GM21576 (cell line): ENCODE measurements around the gene SEPHS1.
"Not testable (repeated sequence)": the region's sequence is repeated elsewhere in the genome, so short reads cannot be mapped to it uniquely, and the experiment has no call there.

ENCODE experiments used
- ATAC-seq: cut with Tn5 transposase; IDR thresholded peaks from one replicate; pipeline ENCODE4 v1.9.1; 2021; ENCODE audit warnings: mild to moderate bottlenecking, moderate library complexity; ENCODE audit not compliant: unreplicated experiment

SEPHS1 gene

GRCh38 chr10:13291821-13292773 lies 56.0 kb downstream of the SEPHS1 start:
- ATAC-seq: no peak

- ATAC-seq: no peak
These were observed 57.0 kb downstream of the SEPHS1 start for GRCh38 chr10:13291061-13291460.

GRCh38 chr10:13284050-13284449 lies 64.0 kb downstream of the SEPHS1 start:
- no peak for ATAC-seq

- not testable (repeated sequence) for ATAC-seq
These were observed 65.7 kb downstream of the SEPHS1 start for GRCh38 chr10:13282348-13282747.

- no peak for ATAC-seq
These were observed 71.2 kb downstream of the SEPHS1 start for GRCh38 chr10:13276749-13277365.

- not testable (repeated sequence) for ATAC-seq
These were observed 71.9 kb downstream of the SEPHS1 start for GRCh38 chr10:13276146-13276545.

GRCh38 chr10:13272164-13272571 lies 75.9 kb downstream of the SEPHS1 start:
- ATAC-seq: no peak

GRCh38 chr10:13271552-13272163 lies 76.4 kb downstream of the SEPHS1 start:
- no peak for ATAC-seq

- no peak for ATAC-seq
These were observed 77.1 kb downstream of the SEPHS1 start for GRCh38 chr10:13270877-13271551.

- ATAC-seq: no peak
These were observed 79.3 kb downstream of the SEPHS1 start for GRCh38 chr10:13268841-13269240.

GRCh38 chr10:13268310-13268709 lies 79.8 kb downstream of the SEPHS1 start:
- ATAC-seq: no peak
